GM23248 (cell line): ENCODE measurements around the gene TBL1XR1. TPM values are rescaled to one million over a fixed set of nuclear protein-coding genes. Genes with fewer than 3 reads are reported as not detected.
A peak's percentile ranks its signal among the peaks of the same experiment; 100 is the strongest.

Experiments
- DNase-seq: peaks from one replicate; pipeline ENCODE4 v3.0.0-alpha.2; 2015
- H2AFZ ChIP-seq: fragments of 200-600 bp; sonication (generic); 2 replicates; pipeline ENCODE4 v1.6.1; 2016; ENCODE audit warnings: antibody characterized with exemption
- H3F3A ChIP-seq: fragments of 200-600 bp; sonication (generic); 2 replicates; pipeline ENCODE4 v1.6.1; 2016; ENCODE audit warnings: mild to moderate bottlenecking, antibody characterized with exemption, mixed run types; ENCODE audit not compliant: insufficient read depth
- H3K27ac ChIP-seq: fragments of 200-600 bp; sonication (generic); 2 replicates; pipeline ENCODE4 v1.5.1; 2016; ENCODE audit warnings: mild to moderate bottlenecking
- H3K27me3 ChIP-seq: fragments of 200-600 bp; sonication (generic); replicated peaks from 2 replicates; pipeline ENCODE4 v1.6.1; 2016; ENCODE audit warnings: mild to moderate bottlenecking; ENCODE audit not compliant: insufficient read depth
- H3K36me3 ChIP-seq: fragments of 200-600 bp; sonication (generic); 2 replicates; pipeline ENCODE4 v1.6.1; 2016; ENCODE audit warnings: low read depth, mild to moderate bottlenecking
- H3K4me1 ChIP-seq: fragments of 200-600 bp; sonication (generic); 2 replicates; pipeline ENCODE4 v1.6.1; 2016; ENCODE audit warnings: mild to moderate bottlenecking; ENCODE audit not compliant: insufficient read depth
- H3K4me2 ChIP-seq: fragments of 200-600 bp; sonication (generic); one replicate; pipeline ENCODE4 v1.6.1; 2016; ENCODE audit warnings: mild to moderate bottlenecking; ENCODE audit not compliant: unreplicated experiment
- H3K4me3 ChIP-seq: fragments of 200-600 bp; sonication (generic); 2 replicates; pipeline ENCODE4 v1.5.1; 2016; ENCODE audit warnings: mild to moderate bottlenecking
- H3K79me2 ChIP-seq: fragments of 200-600 bp; sonication (generic); 2 replicates; pipeline ENCODE4 v1.6.1; 2016; ENCODE audit warnings: mild to moderate bottlenecking; ENCODE audit not compliant: insufficient read depth
- H3K9ac ChIP-seq: fragments of 200-600 bp; sonication (generic); 2 replicates; pipeline ENCODE4 v1.6.1; 2016; ENCODE audit warnings: mild to moderate bottlenecking
- H3K9me2 ChIP-seq: fragments of 200-600 bp; sonication (generic); 2 replicates; pipeline ENCODE4 v1.6.1; 2016; ENCODE audit warnings: mixed run types, mild to moderate bottlenecking, moderate library complexity; ENCODE audit not compliant: insufficient read depth
- H3K9me3 ChIP-seq: fragments of 200-600 bp; sonication (generic); one replicate; pipeline ENCODE4 v1.6.1; 2017; ENCODE audit warnings: low read depth
- H4K20me1 ChIP-seq: fragments of 200-600 bp; sonication (generic); 2 replicates; pipeline ENCODE4 v1.6.0; 2016; ENCODE audit not compliant: insufficient read depth
- EZH2 ChIP-seq: fragments of 200-600 bp; sonication (generic); IDR thresholded peaks from 2 replicates; pipeline ENCODE4 v1.6.1; 2018; ENCODE audit warnings: antibody characterized with exemption, mild to moderate bottlenecking; ENCODE audit not compliant: insufficient read depth, poor library complexity, severe bottlenecking
- EZH2phosphoT487 ChIP-seq: fragments of 200-600 bp; sonication (generic); IDR thresholded peaks from 2 replicates; pipeline ENCODE4 v1.6.1; 2018; ENCODE audit warnings: antibody characterized with exemption, moderate library complexity, mild to moderate bottlenecking, low read depth; ENCODE audit not compliant: insufficient read depth
- WGBS, 2 experiments: methylation state at CpG; one replicate each; pipeline ENCODE4 v1.1.6; 2015 to 2017; ENCODE audit warnings: low lambda C conversion rate in 2 of 2, low coverage in 1 of 2; ENCODE audit errors: missing lambda C conversion rate in 2 of 2; 5-methylcytosine and 5-hydroxymethylcytosine counted together
- in situ Hi-C: fragments of 300-500 bp; cut with MboI; formaldehyde crosslinking; loops from 2 replicates; pipeline ENCODE4 v1.15.0; 2020
- polyA plus RNA-seq: library from polyadenylated mRNA; unstranded; fragments of >200 nt; fragmentation: Nextera tagmentation; extraction: Ambion mirVana; gene quantifications from 2 replicates; pipeline ENCODE4 v1.2.1, GENCODE V29; 2016
- total RNA-seq: library from RNA; depleted of rRNA; stranded (reverse); fragments of >200 nt; shearing (Covaris generic); gene quantifications from 2 replicates; pipeline ENCODE4 v1.2.3, GENCODE V29; 2014

Gene TBL1XR1
- total and polyA plus RNA-seq, 2 experiments from 2014 or later: 41.6 to 87.2 TPM

DNA sequence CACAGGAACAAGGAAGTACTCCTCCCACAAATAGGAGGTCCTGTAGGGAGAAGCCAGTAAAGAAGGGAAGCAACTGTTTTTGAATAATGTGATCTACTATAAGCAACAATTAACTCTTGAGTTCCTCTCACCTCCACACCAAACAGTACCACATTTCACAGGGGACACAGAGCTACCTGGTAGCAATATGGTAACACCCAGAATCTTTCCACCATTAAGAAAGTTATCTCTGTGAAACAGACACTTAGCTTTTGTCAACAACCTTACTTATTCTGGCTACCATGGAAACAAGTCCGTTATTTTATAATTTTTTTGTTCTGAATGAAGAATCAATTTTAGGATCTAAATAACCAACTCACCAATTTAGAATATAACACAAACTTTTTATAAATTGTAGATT lies 49.5 kb downstream of the TBL1XR1 start:
- H3K27ac ChIP-seq: no peak overlapping the region
- no peaks in the 10 kb centered on the region for H3K9me2 ChIP-seq
- no peak overlapping the region for H2AFZ ChIP-seq
- H3K36me3 ChIP-seq: no peaks in the 10 kb centered on the region
- no peaks in the 10 kb centered on the region for H3K27me3 ChIP-seq
- WGBS, 2 experiments: 93 to 100% methylated on average over 1 of the region's 1 CpG
- DNase-seq: no peak
- no peak overlapping the region for H3K4me2 ChIP-seq
- peaks cover 14% of the 10 kb centered on the region; the same call in 1 of the 2 replicates for H4K20me1 ChIP-seq
- no peak overlapping the region for H3K9ac ChIP-seq
- H3K9me3 ChIP-seq: no peaks in the 10 kb centered on the region
- peaks cover 100% of the 10 kb centered on the region for H3K79me2 ChIP-seq
- H3K4me1 ChIP-seq: peaks cover 39% of the 10 kb centered on the region
- no peak overlapping the region for H3K4me3 ChIP-seq
- peaks cover 36% of the 10 kb centered on the region for H3F3A ChIP-seq
- no peak for TF ChIP-seq EZH2
- no peak for TF ChIP-seq EZH2phosphoT487
- in situ Hi-C loops: no loop called here

- Histone ChIP-seq H3K4me2 (peak overlapping the region; percentile 33), H3K27ac (0 out of 2 replicates have a peak overlapping the region, but pooled peaks have one; percentile 11), H3K9me3 (no peaks in the 10 kb centered on the region), H3K4me3 (peak overlapping the region; percentile 49), H3F3A (peaks cover 36% of the 10 kb centered on the region), H3K27me3 (no peaks in the 10 kb centered on the region), H3K9ac (no peak overlapping the region; the same call in 1 of the 2 replicates), H4K20me1 (peaks cover 19% of the 10 kb centered on the region; the same call in 1 of the 2 replicates), H3K79me2 (peaks cover 100% of the 10 kb centered on the region), H2AFZ (no peak overlapping the region), H3K4me1 (peaks cover 38% of the 10 kb centered on the region), H3K9me2 (no peaks in the 10 kb centered on the region), H3K36me3 (no peaks in the 10 kb centered on the region)
- in situ Hi-C loops: no loop called here
- TF ChIP-seq EZH2 (no peak), EZH2phosphoT487 (no peak)
- WGBS, 2 experiments: 3 to 10% methylated on average over 4 of the region's 4 CpGs
- peak; percentile 70 for DNase-seq
Measured at GRCh38 chr3:177146646-177147045, 50.6 kb downstream of the TBL1XR1 start.

DNA sequence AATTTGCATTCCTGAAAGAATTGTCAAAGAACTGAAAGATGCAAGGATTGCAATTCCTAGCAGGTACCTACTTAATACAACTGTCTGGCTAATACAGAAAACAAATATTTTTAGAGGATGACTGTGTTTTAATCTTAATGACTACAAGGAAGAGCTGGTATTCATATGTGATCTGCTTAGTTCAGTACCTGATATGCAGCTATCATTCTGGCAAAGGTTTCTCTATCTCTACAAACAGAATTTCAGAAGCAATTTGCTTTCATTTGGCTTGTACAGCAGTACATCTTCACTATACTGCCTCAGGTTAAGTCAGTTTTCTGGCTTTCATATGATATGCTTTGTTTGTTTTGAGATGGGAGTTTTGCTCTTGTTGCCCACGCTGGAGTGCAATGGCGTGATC lies 51.3 kb downstream of the TBL1XR1 start:
- H3K27ac ChIP-seq: 0 out of 2 replicates have a peak overlapping the region, but pooled peaks have one; percentile 11
- in situ Hi-C loops: no loop called here
- H3K79me2 ChIP-seq: peaks cover 100% of the 10 kb centered on the region

GRCh38 chr3:177145381-177145780 lies 51.9 kb downstream of the TBL1XR1 start:
- H3K36me3 ChIP-seq: no peaks in the 10 kb centered on the region
- in situ Hi-C loops: no loop called here

More for the DNA sequence above, 51.3 kb downstream of the TBL1XR1 start:
- 93 to 97% methylated on average over 2 of the region's 2 CpGs for WGBS, 2 experiments
- no peaks in the 10 kb centered on the region for H3K9me3 ChIP-seq
- H3K36me3 ChIP-seq: no peaks in the 10 kb centered on the region
- H4K20me1 ChIP-seq: peaks cover 21% of the 10 kb centered on the region; the same call in 1 of the 2 replicates
- TF ChIP-seq EZH2 (no peak), EZH2phosphoT487 (no peak)
- no peaks in the 10 kb centered on the region for H3K9me2 ChIP-seq
- H3F3A ChIP-seq: peaks cover 33% of the 10 kb centered on the region
- no peak overlapping the region for H2AFZ ChIP-seq
- no peak overlapping the region for H3K4me3 ChIP-seq
- H3K9ac ChIP-seq: no peak overlapping the region
- H3K27me3 ChIP-seq: no peaks in the 10 kb centered on the region
- H3K4me2 ChIP-seq: peak overlapping the region; percentile 10
- DNase-seq: no peak
- peaks cover 32% of the 10 kb centered on the region for H3K4me1 ChIP-seq

More at GRCh38 chr3:177145381-177145780, 51.9 kb downstream of the TBL1XR1 start:
- H3K27ac ChIP-seq: no peak overlapping the region
- H4K20me1 ChIP-seq: peaks cover 17% of the 10 kb centered on the region; the same call in 1 of the 2 replicates
- H3K9ac ChIP-seq: no peak overlapping the region
- H3K4me1 ChIP-seq: peaks cover 26% of the 10 kb centered on the region
- H3K79me2 ChIP-seq: peaks cover 100% of the 10 kb centered on the region
- H3F3A ChIP-seq: peaks cover 30% of the 10 kb centered on the region
- H3K9me3 ChIP-seq: no peaks in the 10 kb centered on the region
- TF ChIP-seq EZH2 (no peak), EZH2phosphoT487 (no peak)
- no peaks in the 10 kb centered on the region for H3K9me2 ChIP-seq
- 100% methylated on average over 1 of the region's 1 CpG for WGBS, 2 experiments
- H2AFZ ChIP-seq: no peak overlapping the region
- H3K4me3 ChIP-seq: no peak overlapping the region
- no peak overlapping the region for H3K4me2 ChIP-seq
- no peak for DNase-seq
- no peaks in the 10 kb centered on the region for H3K27me3 ChIP-seq
